Stimulated activated CD4-positive, alpha-beta T cell treated with anti-CD3 and anti-CD28 coated beads, Interleukin-15, amount 100 ng/mL, for 1 hour (primary cell): Measurements from ENCODE around the gene MATCAP1.

Experiments
- DNase-seq, 2 donors: peaks; one replicate each; pipeline ENCODE4 v3.0.0-alpha.2; 2020; ENCODE audit warnings: low read depth in 1 of 2, low spot score in 1 of 2

The MATCAP1 gene

DNA sequence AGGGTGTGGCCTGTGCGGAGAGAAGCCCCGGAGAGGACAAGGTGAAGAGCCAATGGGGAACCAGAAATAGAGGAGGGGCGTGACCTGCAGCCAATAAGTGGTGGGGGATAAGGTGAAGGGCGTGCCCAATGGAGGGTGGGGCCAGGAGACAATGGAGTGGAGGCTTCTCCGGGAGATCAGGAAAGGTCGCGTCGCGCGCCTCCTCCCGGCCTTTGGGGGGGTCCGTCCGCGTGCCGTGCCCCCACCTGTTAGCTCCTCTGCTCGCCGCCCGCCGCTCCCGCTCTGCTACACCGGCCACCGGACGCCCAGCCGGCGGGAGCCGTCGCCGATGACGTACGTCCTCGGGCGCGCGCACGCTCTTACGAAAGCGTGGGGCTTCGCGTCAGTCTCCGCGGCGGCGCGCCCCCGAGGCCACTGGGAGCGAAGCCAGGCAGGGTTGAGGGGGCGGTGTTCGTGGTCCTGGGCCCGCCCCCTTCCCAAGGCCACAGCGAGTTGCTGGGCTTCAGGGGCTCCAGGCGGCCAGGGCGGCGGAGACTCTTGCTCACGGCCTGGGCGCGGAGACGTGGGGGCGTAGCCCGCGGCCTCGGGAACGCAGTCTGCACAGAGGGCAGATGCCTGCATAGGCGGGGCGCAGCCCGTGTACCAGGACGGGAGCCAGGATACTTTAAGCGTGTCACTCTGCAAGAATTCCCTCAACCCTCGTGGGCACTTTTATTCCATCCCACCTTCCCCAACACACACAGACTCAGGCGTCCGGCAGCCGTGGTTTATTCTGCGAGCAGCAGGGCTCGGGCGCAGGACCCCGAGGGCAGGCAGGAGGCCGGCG is at the start of gene MATCAP1:
Gene MATCAP1, minus strand, starts transcription at position 337 of the 826 bp plus-strand sequence. CDS start 3,353 bp downstream, outside the sequence.
- peak; percentile 77 to 84 for DNase-seq

GRCh38 chr16:67230809-67231660 is 47.3 kb upstream of the MATCAP1 start:
- no peak for DNase-seq

GRCh38 chr16:67229906-67230808 is 46.4 kb upstream of the MATCAP1 start:
- no peak for DNase-seq

GRCh38 chr16:67228905-67229304 is 45.1 kb upstream of the MATCAP1 start:
- DNase-seq, result no peak

DNA sequence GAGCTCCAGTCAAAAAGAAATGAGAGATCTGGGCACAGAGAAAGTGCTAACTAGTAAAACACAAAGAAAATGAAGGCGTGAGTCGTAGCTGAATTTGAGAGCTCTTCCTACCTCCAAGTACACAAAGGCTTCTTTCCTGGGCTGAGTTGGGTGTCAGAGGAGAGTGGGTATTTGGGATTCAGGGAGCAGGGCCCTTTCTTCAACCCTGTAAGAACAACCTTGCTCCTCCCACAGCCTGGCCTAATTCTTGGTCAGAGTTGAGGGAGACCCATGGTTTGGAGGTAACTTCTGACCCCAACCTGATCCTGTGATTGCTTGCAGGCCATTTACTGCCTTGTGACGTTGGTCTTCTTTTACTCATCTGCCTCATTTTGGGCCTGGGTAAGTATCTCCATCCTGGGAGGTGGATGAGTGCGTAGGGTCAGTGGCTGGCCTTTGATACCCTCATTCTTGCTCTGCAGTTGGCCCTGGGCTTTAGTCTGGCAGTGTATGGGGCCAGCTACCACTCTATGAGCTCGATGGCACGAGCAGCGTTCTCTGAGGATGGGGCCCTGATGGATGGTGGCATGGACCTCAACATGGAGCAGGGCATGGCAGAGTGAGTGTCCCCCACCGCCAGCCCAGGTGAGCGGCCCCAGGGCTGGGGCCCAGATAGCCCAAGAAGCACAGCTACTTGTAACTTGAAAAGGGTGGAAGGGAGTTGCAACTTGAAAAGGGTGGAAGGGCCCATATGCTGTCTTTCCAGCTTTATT is 44.4 kb upstream of the MATCAP1 start:
- DNase-seq, result no peak

DNA sequence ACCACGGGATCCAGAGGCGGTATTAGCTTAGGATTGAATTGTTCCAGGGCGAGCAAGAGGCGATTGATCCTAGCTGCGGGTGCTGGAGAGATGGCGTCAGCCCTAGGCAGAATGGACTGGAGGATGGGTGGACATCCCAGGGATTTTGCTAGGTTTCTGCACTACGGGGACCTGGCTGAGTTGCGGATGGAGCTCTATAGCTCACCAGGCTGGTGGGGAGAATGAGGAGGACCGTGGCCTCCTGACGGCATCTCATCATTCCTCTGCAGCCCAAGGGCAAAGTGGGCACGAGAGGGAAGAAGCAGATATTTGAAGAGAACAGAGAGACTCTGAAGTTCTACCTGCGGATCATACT is 43.8 kb upstream of the MATCAP1 start:
- no peak for DNase-seq

GRCh38 chr16:67226804-67227566 is 43.2 kb upstream of the MATCAP1 start, which contains the start of gene TMEM208:
Gene TMEM208, plus strand, starts transcription at chr16:67227130. Its CDS starts 89 bp downstream, at chr16:67227219.
- peak; percentile 96 for DNase-seq

- DNase-seq, result no peak
These were observed 42.6 kb upstream of the MATCAP1 start for GRCh38 chr16:67226295-67226803.

GRCh38 chr16:67223992-67224391 is 40.2 kb upstream of the MATCAP1 start:
- no peak for DNase-seq

GRCh38 chr16:67216612-67217490 is 33.1 kb upstream of the MATCAP1 start:
- no peak for DNase-seq

- DNase-seq, result no peak
These were observed 31.9 kb upstream of the MATCAP1 start for GRCh38 chr16:67215706-67216105.

DNA sequence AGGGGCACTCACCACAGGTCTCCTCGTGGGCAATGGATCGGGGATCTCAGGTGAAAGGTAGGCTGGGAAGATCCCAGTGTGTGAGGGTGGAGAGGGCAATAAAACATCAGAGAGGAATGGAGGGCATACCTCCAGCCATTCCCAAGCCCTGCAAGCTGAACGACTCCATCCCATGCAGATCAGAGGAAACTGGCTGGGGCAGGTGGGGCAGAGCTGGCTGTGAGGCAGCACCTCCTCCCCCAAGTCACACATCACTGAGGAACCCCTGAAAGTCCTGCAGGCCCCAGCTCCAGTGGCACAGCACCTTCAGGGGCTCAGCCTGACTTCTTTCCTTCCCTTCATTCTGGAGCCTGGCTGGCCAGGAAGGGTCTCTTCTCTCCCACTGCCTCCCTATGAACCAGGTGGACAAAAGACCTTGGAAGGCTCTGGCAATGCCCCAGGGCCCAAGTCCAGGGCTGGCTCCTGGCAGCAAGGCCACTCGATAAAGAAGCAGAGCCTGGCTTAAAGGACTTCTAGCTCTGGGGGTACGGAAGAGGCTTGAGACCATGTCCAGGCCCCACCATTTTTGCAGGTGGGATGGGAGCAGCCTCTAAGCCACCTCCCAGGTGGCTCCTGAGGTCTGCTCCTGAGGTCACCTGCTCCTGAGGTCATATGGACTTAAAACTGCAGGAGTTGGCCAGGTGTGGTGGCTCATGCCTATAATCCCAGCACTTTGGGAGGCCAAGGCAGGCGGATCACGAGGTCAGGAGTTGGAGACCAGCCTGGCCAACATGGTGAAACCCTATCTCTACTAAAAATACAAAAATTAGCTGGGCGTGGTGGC is 29.6 kb upstream of the MATCAP1 start:
- DNase-seq, result no peak

DNA sequence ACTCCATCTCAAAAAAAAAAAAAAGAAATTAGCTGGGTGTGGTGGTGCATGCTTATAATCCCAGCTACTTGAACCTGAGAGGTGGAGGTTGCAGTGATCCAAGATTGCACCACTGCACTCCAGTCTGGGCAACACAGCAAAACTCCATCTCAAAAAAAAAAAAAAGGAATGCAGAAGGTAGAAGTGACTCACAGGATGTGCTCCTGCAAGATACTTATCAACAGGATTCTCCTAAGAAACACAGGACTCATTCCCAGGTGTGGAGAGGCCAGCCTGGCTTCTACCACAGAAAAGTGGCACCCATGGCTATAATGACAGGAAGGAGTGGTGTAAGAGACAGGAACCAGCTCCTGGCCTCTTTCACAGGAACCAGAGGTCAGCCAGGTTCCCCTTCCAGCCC is 29.0 kb upstream of the MATCAP1 start:
- no peak for DNase-seq

- DNase-seq, result no peak
These were observed 27.9 kb upstream of the MATCAP1 start for GRCh38 chr16:67211674-67212073.

- DNase-seq, result no peak
These were observed 26.5 kb upstream of the MATCAP1 start for GRCh38 chr16:67210069-67210937.

- no peak for DNase-seq
These were observed 25.8 kb upstream of the MATCAP1 start for GRCh38 chr16:67209565-67209964.
